K562 (cell line): ENCODE results near the gene MAGI3. TPM values are rescaled to one million over a fixed set of nuclear protein-coding genes. Genes with fewer than 3 reads are reported as not detected.
A peak's percentile ranks its signal among the peaks of the same experiment; 100 is the strongest.

Experiments used
- ATAC-seq: fragments of 200-7000 bp; cut with Tn5 transposase; 3 replicates; pipeline ENCODE4 v1.9.1; 2020; ENCODE audit warnings: moderate library complexity
- BruUV-seq: library from RNA; stranded (reverse); fragments of 400-500 nt; replicated peaks from 2 replicates; lab custom pipeline; 2021; lab: Mats Ljungman, UMichigan
- CTCF ChIA-PET: fragments of 300-600 bp; formaldehyde crosslinking; extraction: SDS; loops from one replicate; lab custom pipeline; 2021; ENCODE audit warnings: low intra/inter-chr PET ratio; lab: Yijun Ruan, JAX
- POLR2A ChIA-PET: fragments of 300-600, 350-650 bp; sonication (Branson Sonifier 250); formaldehyde crosslinking; extraction: SDS; loops from one replicate; lab custom pipeline; 2021; ENCODE audit warnings: antibody characterized with exemption, inconsistent platforms; lab: Yijun Ruan, JAX
- DNase-seq, 4 experiments: peaks; one replicate each; pipeline versions ENCODE4 v3.0.0 to v3.0.0-alpha.2; 2011 to 2018; ENCODE audit warnings: low spot score in 3 of 4, mixed read lengths in 3 of 4; ENCODE audit errors: extremely low read depth in 1 of 4
- FAIRE-seq: peaks from 2 replicates; lab custom pipeline; 2011; peaks lifted over from hg19 to GRCh38; lab: Jason Lieb, UNC
- H2AFZ ChIP-seq: 2 replicates; pipeline ENCODE4 v1.6.0; 2011; ENCODE audit warnings: low read depth, low read length, control low read depth, inconsistent platforms
- H3K27ac ChIP-seq: fragments of 200-600 bp; 3 replicates; pipeline ENCODE4 v1.8.0; 2011; ENCODE audit warnings: low read depth, mild to moderate bottlenecking, control low read depth, inconsistent platforms, low read length, moderate library complexity, mixed read lengths; ENCODE audit errors: extremely low read depth
- H3K27me3 ChIP-seq, 2 experiments: fragments of 300-600 bp in 1 of 2; 2 replicates in 1 of 2; 3 replicates in 1 of 2; pipeline versions ENCODE4 v1.6.0 to v1.8.0; 2011; ENCODE audit warnings: inconsistent platforms in 2 of 2, low read length in 2 of 2, mild to moderate bottlenecking in 1 of 2, mixed read lengths in 1 of 2, moderate library complexity in 1 of 2; ENCODE audit not compliant: control insufficient read depth in 2 of 2, insufficient read depth in 2 of 2
- H3K36me3 ChIP-seq: fragments of 300-600 bp; 3 replicates; pipeline ENCODE4 v1.8.0; 2011; ENCODE audit warnings: mild to moderate bottlenecking, low read length, inconsistent platforms; ENCODE audit not compliant: control insufficient read depth, insufficient read depth
- H3K4me1 ChIP-seq, 2 experiments: fragments of 200-600 bp in 1 of 2; replicated peaks in 1 of 2; 2 replicates in 1 of 2; 3 replicates in 1 of 2; pipeline versions ENCODE4 v1.5.1 to v1.8.0; 2011; ENCODE audit warnings: inconsistent platforms in 2 of 2, low read length in 2 of 2, mild to moderate bottlenecking in 1 of 2, mixed read lengths in 1 of 2, moderate library complexity in 1 of 2; ENCODE audit not compliant: control insufficient read depth in 2 of 2, insufficient read depth in 2 of 2
- H3K4me2 ChIP-seq: 2 replicates; pipeline ENCODE4 v1.6.1; 2011; ENCODE audit warnings: low read length, control low read depth, inconsistent platforms, mixed read lengths; ENCODE audit not compliant: insufficient read depth
- H3K4me3 ChIP-seq: fragments of 200-600 bp; sonication (generic), shearing (Covaris generic); 2 replicates; pipeline ENCODE4 v1.5.1; 2016; ENCODE audit warnings: control low read depth, inconsistent platforms
- H3K79me2 ChIP-seq: fragments of 200-600 bp; 3 replicates; pipeline ENCODE4 v1.8.0; 2011; ENCODE audit warnings: low read length, inconsistent platforms; ENCODE audit not compliant: control insufficient read depth, insufficient read depth
- H3K9ac ChIP-seq, 2 experiments: 2 replicates each; pipeline versions ENCODE4 v1.6.0 to v1.6.1; 2011; ENCODE audit warnings: low read depth in 2 of 2, low read length in 2 of 2, control low read depth in 1 of 2, inconsistent platforms in 1 of 2, mild to moderate bottlenecking in 1 of 2, mixed read lengths in 1 of 2; ENCODE audit not compliant: insufficient read depth in 1 of 2
- H3K9me1 ChIP-seq: one replicate; pipeline ENCODE4 v1.6.0; 2011; ENCODE audit warnings: inconsistent platforms, mild to moderate bottlenecking, low read length, moderate library complexity; ENCODE audit not compliant: control insufficient read depth, insufficient read depth
- H3K9me3 ChIP-seq: replicated peaks from 2 replicates; pipeline ENCODE4 v1.5.1; 2011; ENCODE audit warnings: low read depth, low read length, inconsistent platforms; ENCODE audit not compliant: control insufficient read depth, insufficient read depth
- H4K20me1 ChIP-seq: replicated peaks from 2 replicates; pipeline ENCODE4 v1.6.1; 2011; ENCODE audit warnings: low read length, inconsistent platforms, mixed read lengths; ENCODE audit not compliant: control insufficient read depth, insufficient read depth
- CTCF ChIP-seq, 3 experiments: IDR thresholded peaks in 2 of 3; conservative IDR thresholded peaks in 1 of 3; 2 replicates each; pipeline ENCODE4 v1.5.1; 2011 to 2012; ENCODE audit warnings: low read length in 3 of 3, mild to moderate bottlenecking in 3 of 3, control low read depth in 2 of 3, improper control_type of control experiment in 1 of 3, inconsistent platforms in 1 of 3, low read depth in 1 of 3, mixed read lengths in 1 of 3, moderate library complexity in 1 of 3; ENCODE audit not compliant: insufficient read depth in 2 of 3
- CUX1 ChIP-seq: fragments of 200-800 bp; sonication (Bioruptor generic); IDR thresholded peaks from 2 replicates; pipeline ENCODE4 v1.6.1; 2016; ENCODE audit warnings: missing genetic modification characterization, missing compliant biosample characterization
- RAD21 ChIP-seq, 2 experiments: fragments of 250-450 bp in 1 of 2; fragments of 450-650 bp in 1 of 2; sonication (Bioruptor Pico) in 1 of 2; formaldehyde crosslinking in 1 of 2; IDR thresholded peaks in 1 of 2; conservative IDR thresholded peaks in 1 of 2; 2 replicates each; pipeline versions ENCODE4 v1.4.0 to v1.8.0; 2020 to 2022; ENCODE audit warnings: mild to moderate bottlenecking in 2 of 2, moderate library complexity in 1 of 2
- SIRT6 ChIP-seq: IDR thresholded peaks from one replicate; pipeline ENCODE4 v1.6.1; 2012; ENCODE audit warnings: low read depth, mild to moderate bottlenecking, control low read depth, inconsistent platforms, low read length, moderate library complexity
- WGBS: fragments of 100-300 bp; shearing (Covaris generic); methylation state at CpG from one replicate; pipeline ENCODE4 v1.1.6; 2016; ENCODE audit warnings: low coverage, mixed read lengths; ENCODE audit not compliant: insufficient coverage; ENCODE audit errors: missing lambda C conversion rate; 5-methylcytosine and 5-hydroxymethylcytosine counted together
- in situ Hi-C: fragments of 300-500 bp; cut with MboI; formaldehyde crosslinking; loops from 4 replicates; pipeline ENCODE4 v1.15.0; 2018; ENCODE audit warnings: inconsistent platforms, mixed read lengths
- intact Hi-C: fragments of 100-400 bp; cut with micrococcal nuclease; formaldehyde crosslinking; loops from 2 replicates; pipeline ENCODE4 v1.14.2; 2022
- polyA plus RNA-seq, 8 experiments: library from polyadenylated mRNA; depleted of rRNA in 4 of 8; stranded (reverse) in 5 of 8; unstranded in 3 of 8; fragments of >200 nt; fragmentation: Nextera tagmentation in 2 of 8; fragmentation: Illumina TruSeq in 1 of 8; extraction: Ambion mirVana in 2 of 8; extraction: Trizol in 1 of 8; gene quantifications; 2 replicates each; pipeline versions ENCODE4 v1.2.1 to v1.2.3, GENCODE V29; 2011 to 2014; ENCODE audit warnings: inconsistent platforms in 1 of 8, missing spikeins in 1 of 8
- total RNA-seq, 7 experiments: library from RNA; depleted of rRNA in 6 of 7; stranded (reverse); fragments of >200 nt in 6 of 7; fragmentation: Illumina TruSeq in 2 of 7; extraction: Trizol in 2 of 7; gene quantifications; 2 replicates each; pipeline versions ENCODE4 v1.2.1 to v1.2.3, GENCODE V29; 2011 to 2021; ENCODE audit warnings: low replicate concordance in 1 of 7

The MAGI3 gene
- total and polyA plus RNA-seq, 9 of the 15 experiments (the other 6 are each of a cell fraction or from before 2014, with no cell fraction given), result 1.0 to 8.6 (median 5.5) TPM

- TF ChIP-seq CUX1, result no peak
Measured at GRCh38 chr1:113666126-113666525, 275.8 kb downstream of the MAGI3 start (continued).

GRCh38 chr1:113669988-113670387 is 279.7 kb downstream of the MAGI3 start:
- Histone ChIP-seq H3K4me2 (no peak overlapping the region), H3K9ac (no peak overlapping the region), H3K9me3 (no peaks in the 10 kb centered on the region), H3K4me1 (no peaks in the 10 kb centered on the region; a peak in 1 of 5 replicates), H3K27ac (no peak overlapping the region), H3K79me2 (no peaks in the 10 kb centered on the region), H3K27me3 (no peaks in the 10 kb centered on the region), H2AFZ (no peak overlapping the region), H3K4me3 (no peak overlapping the region), H3K9me1 (no peaks in the 10 kb centered on the region), H3K36me3 (no peaks in the 10 kb centered on the region), H4K20me1 (no peaks in the 10 kb centered on the region)
- FAIRE-seq (no peak), ATAC-seq (peak; percentile 82), DNase-seq (peak in 1 of 4 experiments; percentile 21)
- 60% methylated on average over 1 of the region's 1 CpG for WGBS
- ChIA-PET CTCF (interaction anchor here (0.7 kb wide), 1 partner anchor 235 kb away, joined by 3 read pairs; the partner anchor contains the start of gene AP4B1), POLR2A (interaction anchor here (1.3 to 1.7 kb wide), 2 partner anchors 11 kb away, joined by 3 to 5 read pairs; no protein-coding TSS in a partner anchor)
- in situ Hi-C loops (no loop called here), intact Hi-C loops (no loop called here)
- no TSS peak for BruUV-seq
- no peak for TF ChIP-seq SIRT6
- TF ChIP-seq CTCF (IDR thresholded peaks at IDR 0.05 in 2 of 3, conservative IDR thresholded peaks at IDR 0.05 in 1 of 3; ENCODE audit: insufficient read depth in 2 of 3, low read depth in 1 of 3, low read length in 3 of 3), result peak; percentile 34 to 48 (median 38); a peak in 5 of 6 replicates
- peak in 1 of 2 experiments; percentile 28; a peak in 2 of 4 replicates for TF ChIP-seq RAD21 (CRISPR knock-in tag; conservative IDR thresholded peaks at IDR 0.05 in 1 of 2, IDR thresholded peaks at IDR 0.05 in 1 of 2)
